Gastrocnemius medialis (tissue), 4 donors: ENCODE data around the gene APLP2.

Experiments
- POLR2A ChIP-seq, 2 donors: fragments of 450-650 bp; IDR thresholded peaks; one replicate each; pipeline ENCODE4 v1.6.1; 2017; ENCODE audit warnings: antibody characterized with exemption in 2 of 2, mild to moderate bottlenecking in 2 of 2, moderate library complexity in 2 of 2
- TF ChIP-seq, protein P1 (sequence below), 5 experiments: fragments of 450-650 bp in 3 of 5; fragments of 200-600 bp in 2 of 5; sonication (generic) in 2 of 5; IDR thresholded peaks in 4 of 5; conservative IDR thresholded peaks in 1 of 5; 1 replicate in 4 of 5; 2 replicates in 1 of 5; pipeline ENCODE4 v1.5.1; 2016 to 2019; ENCODE audit warnings: antibody characterized with exemption in 5 of 5, mild to moderate bottlenecking in 3 of 5, moderate library complexity in 3 of 5

DNA sequence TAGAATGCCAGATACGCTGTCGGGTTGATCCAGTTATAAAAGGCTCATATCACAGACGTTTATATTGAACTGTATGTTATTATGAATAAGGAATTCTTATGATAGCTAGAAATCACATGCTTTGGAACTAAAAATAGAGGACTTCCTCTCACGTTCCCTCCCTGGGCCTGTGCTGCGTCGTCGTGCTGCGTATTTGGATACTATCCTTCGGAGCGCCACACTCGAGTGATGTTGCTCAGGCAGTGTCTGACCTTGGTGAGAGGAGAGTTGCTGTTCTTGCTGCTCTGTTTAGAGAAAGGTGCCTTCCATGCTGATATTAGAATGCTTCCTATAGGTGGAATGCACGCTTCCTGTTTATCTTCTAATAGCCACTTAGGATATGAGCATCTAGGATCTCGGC is 69.7 kb downstream of the APLP2 start:
- TF ChIP-seq, protein P1, sequence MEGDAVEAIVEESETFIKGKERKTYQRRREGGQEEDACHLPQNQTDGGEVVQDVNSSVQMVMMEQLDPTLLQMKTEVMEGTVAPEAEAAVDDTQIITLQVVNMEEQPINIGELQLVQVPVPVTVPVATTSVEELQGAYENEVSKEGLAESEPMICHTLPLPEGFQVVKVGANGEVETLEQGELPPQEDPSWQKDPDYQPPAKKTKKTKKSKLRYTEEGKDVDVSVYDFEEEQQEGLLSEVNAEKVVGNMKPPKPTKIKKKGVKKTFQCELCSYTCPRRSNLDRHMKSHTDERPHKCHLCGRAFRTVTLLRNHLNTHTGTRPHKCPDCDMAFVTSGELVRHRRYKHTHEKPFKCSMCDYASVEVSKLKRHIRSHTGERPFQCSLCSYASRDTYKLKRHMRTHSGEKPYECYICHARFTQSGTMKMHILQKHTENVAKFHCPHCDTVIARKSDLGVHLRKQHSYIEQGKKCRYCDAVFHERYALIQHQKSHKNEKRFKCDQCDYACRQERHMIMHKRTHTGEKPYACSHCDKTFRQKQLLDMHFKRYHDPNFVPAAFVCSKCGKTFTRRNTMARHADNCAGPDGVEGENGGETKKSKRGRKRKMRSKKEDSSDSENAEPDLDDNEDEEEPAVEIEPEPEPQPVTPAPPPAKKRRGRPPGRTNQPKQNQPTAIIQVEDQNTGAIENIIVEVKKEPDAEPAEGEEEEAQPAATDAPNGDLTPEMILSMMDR (IDR thresholded peaks at IDR 0.05 in 4 of 5, conservative IDR thresholded peaks at IDR 0.05 in 1 of 5) = no peak
- TF ChIP-seq POLR2A (IDR thresholded peaks at IDR 0.05) = no peak
